HepG2 (cell line): ENCODE measurements around the gene HCFC1R1. TPM values are rescaled to one million over a fixed set of nuclear protein-coding genes. Genes with fewer than 3 reads are reported as not detected.
A peak's percentile ranks its signal among the peaks of the same experiment; 100 is the strongest.

Experiments
- CBX1 ChIP-seq: IDR thresholded peaks from one replicate; pipeline ENCODE4 v1.6.1; 2016; ENCODE audit warnings: antibody characterized with exemption, low read depth
- KDM3A ChIP-seq: IDR thresholded peaks from 2 replicates; pipeline ENCODE4 v1.6.1; 2018; ENCODE audit warnings: low read depth, missing compliant biosample characterization
- MBNL3 ChIP-seq: fragments of 250-450 bp; sonication (Bioruptor Pico); conservative IDR thresholded peaks from 2 replicates; pipeline ENCODE4 v1.8.0; 2022; ENCODE audit warnings: mild to moderate bottlenecking, inconsistent platforms
- NPAS2 ChIP-seq: sonication (generic); formaldehyde crosslinking; IDR thresholded peaks from 2 replicates; pipeline ENCODE4 v1.8.0; 2022; ENCODE audit warnings: mild to moderate bottlenecking, missing genetic modification reagents, borderline replicate concordance
- POLR2A ChIP-seq, 2 experiments: IDR thresholded peaks; 2 replicates each; pipeline ENCODE4 v1.6.1; 2011; ENCODE audit warnings: low read depth in 2 of 2, low read length in 2 of 2, mild to moderate bottlenecking in 1 of 2, moderate library complexity in 1 of 2; ENCODE audit not compliant: insufficient read depth in 1 of 2
- YY1 ChIP-seq: IDR thresholded peaks from 2 replicates; pipeline ENCODE4 v1.6.1; 2011; ENCODE audit warnings: low read length, low read depth, moderate library complexity, mild to moderate bottlenecking; ENCODE audit not compliant: insufficient read depth, insufficient replicate concordance
- ZFP36L1 ChIP-seq: sonication (generic); formaldehyde crosslinking; IDR thresholded peaks from 2 replicates; pipeline ENCODE4 v1.8.0; 2022; ENCODE audit warnings: mild to moderate bottlenecking, missing genetic modification reagents, moderate library complexity
- ZNF44 ChIP-seq: sonication (generic); formaldehyde crosslinking; IDR thresholded peaks from 2 replicates; pipeline ENCODE4 v1.5.1; 2020; ENCODE audit warnings: mild to moderate bottlenecking, missing genetic modification reagents
- polyA plus RNA-seq, 8 experiments: library from polyadenylated mRNA; depleted of rRNA in 3 of 8; stranded (reverse) in 7 of 8; unstranded in 1 of 8; fragments of >200 nt; fragmentation: Illumina TruSeq in 4 of 8; extraction: Trizol in 4 of 8; gene quantifications; 2 replicates each; pipeline versions ENCODE4 v1.2.1 to v1.2.3, GENCODE V29; 2011 to 2016; ENCODE audit warnings: low read depth in 4 of 8, missing spikeins in 1 of 8, mixed read lengths in 1 of 8; ENCODE audit not compliant: insufficient read depth in 1 of 8
- total RNA-seq, 5 experiments: library from RNA; depleted of rRNA; stranded (reverse); fragments of >200 nt; fragmentation: Illumina TruSeq; extraction: Trizol; gene quantifications; 2 replicates each; pipeline ENCODE4 v1.2.3, GENCODE V29; 2016; ENCODE audit warnings: low read depth in 1 of 5
- TF ChIP-seq, protein P1 (sequence below): IDR thresholded peaks from 2 replicates; pipeline ENCODE4 v1.6.1; 2016; ENCODE audit warnings: mild to moderate bottlenecking, missing biosample characterization, missing genetic modification reagents
- TF ChIP-seq, protein P2 (sequence below): sonication (generic); formaldehyde crosslinking; IDR thresholded peaks from 2 replicates; pipeline ENCODE4 v1.9.0; 2021; ENCODE audit warnings: mild to moderate bottlenecking, missing genetic modification reagents
- TF ChIP-seq, protein P3 (sequence below): IDR thresholded peaks from 2 replicates; pipeline ENCODE4 v1.6.1; 2018; ENCODE audit warnings: missing genetic modification reagents, mild to moderate bottlenecking, missing compliant biosample characterization
- TF ChIP-seq, protein P4 (sequence below): sonication (generic); formaldehyde crosslinking; conservative IDR thresholded peaks from 2 replicates; pipeline ENCODE4 v1.8.0; 2022; ENCODE audit warnings: low read depth, missing genetic modification reagents
- TF ChIP-seq, protein P5 (sequence below): sonication (generic); formaldehyde crosslinking; conservative IDR thresholded peaks from 2 replicates; pipeline ENCODE4 v1.4.0; 2020; ENCODE audit warnings: missing genetic modification reagents

HCFC1R1 gene
- total and polyA plus RNA-seq, 2 of the 13 experiments (the other 11 are each of a cell fraction or from before 2014, with no cell fraction given) = 13.8 to 16.1 TPM

DNA sequence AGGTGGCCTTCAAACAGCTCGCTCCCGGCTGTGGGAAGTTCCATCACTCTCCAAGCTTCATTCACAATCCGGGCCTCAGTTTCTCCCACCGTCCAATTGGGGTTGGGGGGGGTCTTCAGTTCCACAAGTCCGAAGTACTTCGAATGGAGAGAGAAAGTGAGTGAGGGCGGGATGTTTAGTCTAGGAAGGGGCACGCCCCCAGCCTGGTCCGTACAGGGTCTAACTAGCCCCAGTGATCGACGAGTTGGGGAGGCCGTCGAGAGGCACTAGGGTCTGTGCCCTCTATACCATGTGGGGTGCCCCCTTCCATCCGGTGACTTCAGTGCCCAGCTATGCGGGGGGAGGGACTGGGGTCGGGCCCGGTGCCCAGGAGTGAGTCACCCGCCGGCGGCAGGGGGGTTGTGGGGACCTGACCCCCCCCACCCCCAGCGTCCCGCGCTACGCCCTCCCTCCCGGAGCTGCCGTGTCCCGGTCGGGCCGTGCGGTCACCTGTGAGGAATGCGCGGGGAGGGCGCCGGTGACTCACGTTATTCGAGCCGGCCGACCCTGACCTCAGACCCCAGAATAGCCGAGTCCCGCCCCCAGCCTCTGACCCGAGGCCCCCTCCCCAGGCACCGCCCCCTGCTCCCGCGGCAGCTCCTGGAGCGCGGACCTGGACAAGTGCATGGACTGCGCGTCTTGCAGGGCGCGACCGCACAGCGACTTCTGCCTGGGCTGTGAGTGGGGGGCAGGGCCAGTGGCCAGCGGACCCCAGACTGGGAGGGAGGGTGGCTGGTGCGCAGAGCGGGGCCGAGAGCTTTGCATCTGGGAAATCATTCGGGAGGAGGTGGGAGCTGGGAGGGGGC lies 2.9 kb downstream of the HCFC1R1 start (continued):
- TF ChIP-seq, protein P1, sequence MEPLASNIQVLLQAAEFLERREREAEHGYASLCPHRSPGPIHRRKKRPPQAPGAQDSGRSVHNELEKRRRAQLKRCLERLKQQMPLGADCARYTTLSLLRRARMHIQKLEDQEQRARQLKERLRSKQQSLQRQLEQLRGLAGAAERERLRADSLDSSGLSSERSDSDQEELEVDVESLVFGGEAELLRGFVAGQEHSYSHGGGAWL (CRISPR knock-in tag) = 0 out of 2 replicates have a peak, but pooled peaks have one; percentile 26
- TF ChIP-seq, protein P2, sequence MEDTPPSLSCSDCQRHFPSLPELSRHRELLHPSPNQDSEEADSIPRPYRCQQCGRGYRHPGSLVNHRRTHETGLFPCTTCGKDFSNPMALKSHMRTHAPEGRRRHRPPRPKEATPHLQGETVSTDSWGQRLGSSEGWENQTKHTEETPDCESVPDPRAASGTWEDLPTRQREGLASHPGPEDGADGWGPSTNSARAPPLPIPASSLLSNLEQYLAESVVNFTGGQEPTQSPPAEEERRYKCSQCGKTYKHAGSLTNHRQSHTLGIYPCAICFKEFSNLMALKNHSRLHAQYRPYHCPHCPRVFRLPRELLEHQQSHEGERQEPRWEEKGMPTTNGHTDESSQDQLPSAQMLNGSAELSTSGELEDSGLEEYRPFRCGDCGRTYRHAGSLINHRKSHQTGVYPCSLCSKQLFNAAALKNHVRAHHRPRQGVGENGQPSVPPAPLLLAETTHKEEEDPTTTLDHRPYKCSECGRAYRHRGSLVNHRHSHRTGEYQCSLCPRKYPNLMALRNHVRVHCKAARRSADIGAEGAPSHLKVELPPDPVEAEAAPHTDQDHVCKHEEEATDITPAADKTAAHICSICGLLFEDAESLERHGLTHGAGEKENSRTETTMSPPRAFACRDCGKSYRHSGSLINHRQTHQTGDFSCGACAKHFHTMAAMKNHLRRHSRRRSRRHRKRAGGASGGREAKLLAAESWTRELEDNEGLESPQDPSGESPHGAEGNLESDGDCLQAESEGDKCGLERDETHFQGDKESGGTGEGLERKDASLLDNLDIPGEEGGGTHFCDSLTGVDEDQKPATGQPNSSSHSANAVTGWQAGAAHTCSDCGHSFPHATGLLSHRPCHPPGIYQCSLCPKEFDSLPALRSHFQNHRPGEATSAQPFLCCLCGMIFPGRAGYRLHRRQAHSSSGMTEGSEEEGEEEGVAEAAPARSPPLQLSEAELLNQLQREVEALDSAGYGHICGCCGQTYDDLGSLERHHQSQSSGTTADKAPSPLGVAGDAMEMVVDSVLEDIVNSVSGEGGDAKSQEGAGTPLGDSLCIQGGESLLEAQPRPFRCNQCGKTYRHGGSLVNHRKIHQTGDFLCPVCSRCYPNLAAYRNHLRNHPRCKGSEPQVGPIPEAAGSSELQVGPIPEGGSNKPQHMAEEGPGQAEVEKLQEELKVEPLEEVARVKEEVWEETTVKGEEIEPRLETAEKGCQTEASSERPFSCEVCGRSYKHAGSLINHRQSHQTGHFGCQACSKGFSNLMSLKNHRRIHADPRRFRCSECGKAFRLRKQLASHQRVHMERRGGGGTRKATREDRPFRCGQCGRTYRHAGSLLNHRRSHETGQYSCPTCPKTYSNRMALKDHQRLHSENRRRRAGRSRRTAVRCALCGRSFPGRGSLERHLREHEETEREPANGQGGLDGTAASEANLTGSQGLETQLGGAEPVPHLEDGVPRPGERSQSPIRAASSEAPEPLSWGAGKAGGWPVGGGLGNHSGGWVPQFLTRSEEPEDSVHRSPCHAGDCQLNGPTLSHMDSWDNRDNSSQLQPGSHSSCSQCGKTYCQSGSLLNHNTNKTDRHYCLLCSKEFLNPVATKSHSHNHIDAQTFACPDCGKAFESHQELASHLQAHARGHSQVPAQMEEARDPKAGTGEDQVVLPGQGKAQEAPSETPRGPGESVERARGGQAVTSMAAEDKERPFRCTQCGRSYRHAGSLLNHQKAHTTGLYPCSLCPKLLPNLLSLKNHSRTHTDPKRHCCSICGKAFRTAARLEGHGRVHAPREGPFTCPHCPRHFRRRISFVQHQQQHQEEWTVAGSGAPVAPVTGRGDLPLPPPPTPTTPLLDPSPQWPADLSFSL (CRISPR knock-in tag) = no peak
- TF ChIP-seq POLR2A (IDR thresholded peaks at IDR 0.05; ENCODE audit: insufficient read depth in 1 of 2, low read depth in 2 of 2, low read length in 2 of 2) (peak in 1 of 2 experiments; percentile 67; a peak in 3 of 4 replicates), YY1 (no peak), ZNF44 (no peak), ZFP36L1 (CRISPR knock-in tag) (peak; percentile 76; the same call in 1 of the 2 replicates), NPAS2 (CRISPR knock-in tag) (no peak), MBNL3 (CRISPR knock-in tag) (no peak), KDM3A (CRISPR knock-in tag) (no peak; the same call in 1 of the 2 replicates), CBX1 (no peak)
- TF ChIP-seq, protein P3, sequence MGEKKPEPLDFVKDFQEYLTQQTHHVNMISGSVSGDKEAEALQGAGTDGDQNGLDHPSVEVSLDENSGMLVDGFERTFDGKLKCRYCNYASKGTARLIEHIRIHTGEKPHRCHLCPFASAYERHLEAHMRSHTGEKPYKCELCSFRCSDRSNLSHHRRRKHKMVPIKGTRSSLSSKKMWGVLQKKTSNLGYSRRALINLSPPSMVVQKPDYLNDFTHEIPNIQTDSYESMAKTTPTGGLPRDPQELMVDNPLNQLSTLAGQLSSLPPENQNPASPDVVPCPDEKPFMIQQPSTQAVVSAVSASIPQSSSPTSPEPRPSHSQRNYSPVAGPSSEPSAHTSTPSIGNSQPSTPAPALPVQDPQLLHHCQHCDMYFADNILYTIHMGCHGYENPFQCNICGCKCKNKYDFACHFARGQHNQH = no peak; the same call in 1 of the 2 replicates
- TF ChIP-seq, protein P4, sequence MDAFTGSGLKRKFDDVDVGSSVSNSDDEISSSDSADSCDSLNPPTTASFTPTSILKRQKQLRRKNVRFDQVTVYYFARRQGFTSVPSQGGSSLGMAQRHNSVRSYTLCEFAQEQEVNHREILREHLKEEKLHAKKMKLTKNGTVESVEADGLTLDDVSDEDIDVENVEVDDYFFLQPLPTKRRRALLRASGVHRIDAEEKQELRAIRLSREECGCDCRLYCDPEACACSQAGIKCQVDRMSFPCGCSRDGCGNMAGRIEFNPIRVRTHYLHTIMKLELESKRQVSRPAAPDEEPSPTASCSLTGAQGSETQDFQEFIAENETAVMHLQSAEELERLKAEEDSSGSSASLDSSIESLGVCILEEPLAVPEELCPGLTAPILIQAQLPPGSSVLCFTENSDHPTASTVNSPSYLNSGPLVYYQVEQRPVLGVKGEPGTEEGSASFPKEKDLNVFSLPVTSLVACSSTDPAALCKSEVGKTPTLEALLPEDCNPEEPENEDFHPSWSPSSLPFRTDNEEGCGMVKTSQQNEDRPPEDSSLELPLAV (CRISPR knock-in tag) = no peak
- TF ChIP-seq, protein P5, sequence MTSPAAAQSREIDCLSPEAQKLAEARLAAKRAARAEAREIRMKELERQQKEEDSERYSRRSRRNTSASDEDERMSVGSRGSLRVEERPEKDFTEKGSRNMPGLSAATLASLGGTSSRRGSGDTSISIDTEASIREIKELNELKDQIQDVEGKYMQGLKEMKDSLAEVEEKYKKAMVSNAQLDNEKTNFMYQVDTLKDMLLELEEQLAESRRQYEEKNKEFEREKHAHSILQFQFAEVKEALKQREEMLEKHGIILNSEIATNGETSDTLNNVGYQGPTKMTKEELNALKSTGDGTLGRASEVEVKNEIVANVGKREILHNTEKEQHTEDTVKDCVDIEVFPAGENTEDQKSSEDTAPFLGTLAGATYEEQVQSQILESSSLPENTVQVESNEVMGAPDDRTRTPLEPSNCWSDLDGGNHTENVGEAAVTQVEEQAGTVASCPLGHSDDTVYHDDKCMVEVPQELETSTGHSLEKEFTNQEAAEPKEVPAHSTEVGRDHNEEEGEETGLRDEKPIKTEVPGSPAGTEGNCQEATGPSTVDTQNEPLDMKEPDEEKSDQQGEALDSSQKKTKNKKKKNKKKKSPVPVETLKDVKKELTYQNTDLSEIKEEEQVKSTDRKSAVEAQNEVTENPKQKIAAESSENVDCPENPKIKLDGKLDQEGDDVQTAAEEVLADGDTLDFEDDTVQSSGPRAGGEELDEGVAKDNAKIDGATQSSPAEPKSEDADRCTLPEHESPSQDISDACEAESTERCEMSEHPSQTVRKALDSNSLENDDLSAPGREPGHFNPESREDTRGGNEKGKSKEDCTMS (CRISPR knock-in tag) = no peak
